GM18870 (cell line): ENCODE results near the gene WARS2.
"Not testable (repeated sequence)": the region's sequence is repeated elsewhere in the genome, so short reads cannot be mapped to it uniquely, and the experiment has no call there.

Experiments
- ATAC-seq: cut with Tn5 transposase; IDR thresholded peaks from one replicate; pipeline ENCODE4 v1.9.1; 2021; ENCODE audit warnings: moderate library complexity; ENCODE audit not compliant: unreplicated experiment

WARS2 gene

DNA sequence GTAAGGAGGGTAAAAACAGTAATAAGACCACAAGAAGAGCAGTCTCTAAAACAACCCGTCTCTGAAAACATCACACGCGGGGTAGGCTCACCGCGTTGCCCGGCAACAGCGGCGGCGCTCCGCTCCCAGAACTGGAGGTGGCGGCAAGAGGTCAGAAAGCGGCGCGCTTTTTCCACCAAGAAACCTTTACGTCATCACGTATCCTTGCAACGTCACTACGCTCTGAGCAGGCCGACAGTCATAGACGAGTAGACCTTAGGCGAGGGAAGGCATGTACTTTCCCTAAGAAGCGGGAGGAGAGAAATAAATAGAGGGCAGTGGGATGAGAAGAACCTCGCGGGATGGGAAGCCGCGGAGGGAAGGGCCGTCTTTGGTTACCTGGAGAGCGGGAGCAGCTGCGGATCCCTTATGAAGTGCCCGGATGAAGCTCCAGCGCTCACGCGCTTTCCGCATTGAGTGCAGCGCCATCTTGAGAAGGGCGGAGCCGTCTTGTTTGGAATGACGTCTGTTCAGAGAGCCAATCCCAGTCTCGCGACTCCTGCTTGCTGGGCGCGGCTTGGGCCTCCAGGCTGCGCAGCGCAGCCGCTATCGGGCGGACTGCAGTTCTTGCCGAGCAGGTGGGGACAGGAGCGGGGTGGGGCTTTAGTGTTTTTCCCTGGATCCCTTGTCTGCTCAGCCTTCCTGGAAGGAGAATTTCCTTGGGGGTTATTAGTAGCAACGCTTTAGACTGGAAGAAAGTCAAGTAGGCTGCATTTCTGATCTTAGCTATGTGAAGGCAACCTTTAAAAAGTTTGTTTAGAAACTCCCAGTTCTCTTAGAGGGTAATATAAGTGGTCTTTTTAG is at the start of gene WARS2:
WARS2 (minus strand) TSS at position 477 of the 843 bp plus-strand sequence; CDS start at position 468, 9 bp downstream.
- ATAC-seq: peak; percentile 91

DNA sequence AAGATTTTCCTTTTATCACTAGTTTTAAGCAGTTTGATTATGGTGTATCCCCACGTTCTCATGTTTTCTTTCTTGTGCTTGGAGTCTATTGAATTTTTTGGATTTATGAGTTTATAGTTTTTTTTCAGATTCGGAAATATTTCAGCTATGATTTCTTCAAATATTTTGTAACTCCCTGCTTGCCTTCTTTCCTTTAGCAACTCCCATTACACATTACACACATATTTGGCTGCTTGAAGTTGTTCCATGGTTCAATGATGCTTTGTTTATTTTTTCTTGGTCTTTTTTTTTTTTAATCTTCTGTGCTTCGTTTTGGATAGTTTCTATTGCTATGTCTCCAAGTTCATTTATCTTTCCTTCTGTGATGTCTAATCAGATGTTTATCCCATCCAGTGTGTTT is 48.5 kb upstream of the WARS2 start:
- ATAC-seq: no peak

DNA sequence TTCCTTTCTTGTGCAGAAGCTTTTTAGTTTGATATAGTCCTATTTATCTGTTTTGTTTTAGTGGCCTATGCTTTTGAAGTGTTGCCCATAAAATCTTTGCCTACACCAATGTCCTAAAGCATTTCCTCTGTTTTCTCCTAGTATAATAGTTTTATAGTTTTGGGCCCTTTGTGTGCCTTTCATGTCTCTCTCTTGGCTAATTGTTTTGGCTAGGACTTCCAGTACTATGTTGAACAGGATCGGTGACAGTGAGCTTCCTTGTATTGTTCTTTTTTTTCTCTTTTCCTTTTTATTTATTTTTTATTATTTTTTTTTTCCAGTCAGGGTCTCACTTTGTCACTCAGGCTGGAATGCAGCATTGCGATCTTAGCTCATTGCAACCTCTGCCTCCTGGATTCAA is 47.0 kb upstream of the WARS2 start:
- ATAC-seq: no peak

DNA sequence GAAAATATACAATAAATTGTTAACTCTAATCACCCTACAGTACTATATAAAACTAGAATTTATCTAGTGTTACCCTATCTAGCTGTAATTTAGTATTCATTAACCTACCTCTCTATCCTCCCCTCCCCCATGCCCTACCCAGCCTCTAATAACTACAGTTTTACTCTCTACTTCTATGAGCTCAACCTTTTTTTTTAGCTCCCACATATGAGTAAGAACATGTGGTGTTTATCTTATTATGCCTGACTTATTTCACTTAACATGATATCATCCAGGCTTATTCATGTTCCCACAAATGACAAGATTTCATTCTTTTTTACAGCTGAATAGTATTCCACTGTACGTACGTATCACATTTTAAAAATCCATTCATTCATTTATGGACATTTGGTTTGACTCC is 46.0 kb upstream of the WARS2 start:
- no peak for ATAC-seq

DNA sequence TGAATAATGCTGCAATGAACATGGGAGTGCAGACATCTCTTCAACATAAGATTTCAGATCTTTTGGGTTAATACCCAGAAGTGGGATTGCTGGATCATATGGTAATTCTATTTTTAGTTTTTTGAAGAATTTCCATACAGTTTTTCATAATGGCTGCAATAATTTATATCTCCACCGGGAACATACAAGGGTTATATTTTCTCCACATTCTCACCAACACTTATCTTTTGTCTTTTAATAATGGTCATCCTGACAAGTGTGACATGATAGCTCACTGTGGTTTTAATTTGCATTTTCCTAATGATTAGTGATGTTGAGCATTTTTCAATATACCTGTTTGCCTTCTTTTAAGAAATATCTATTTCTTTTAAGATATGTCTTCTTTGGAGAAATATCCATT is 44.5 kb upstream of the WARS2 start:
- ATAC-seq: no peak

DNA sequence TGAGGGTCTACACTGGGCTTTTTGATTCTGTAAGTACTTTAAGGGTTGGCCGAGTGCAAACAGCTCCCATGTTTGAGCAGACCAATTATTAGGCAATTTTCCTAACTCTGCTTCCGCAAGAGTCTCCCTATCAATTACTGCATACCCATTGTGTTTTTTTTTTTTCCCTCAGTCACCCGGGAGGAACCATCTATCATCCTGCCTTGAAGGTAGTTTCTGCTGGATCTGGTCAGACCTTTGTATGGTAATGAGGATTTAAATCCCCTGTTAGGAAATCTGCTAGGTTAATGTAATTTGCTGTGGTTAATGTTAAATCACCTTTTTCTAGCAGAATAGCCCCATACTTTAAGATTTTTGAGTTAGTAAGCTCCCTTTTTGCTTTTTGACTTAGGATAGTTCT is 40.8 kb upstream of the WARS2 start:
- ATAC-seq: no peak

DNA sequence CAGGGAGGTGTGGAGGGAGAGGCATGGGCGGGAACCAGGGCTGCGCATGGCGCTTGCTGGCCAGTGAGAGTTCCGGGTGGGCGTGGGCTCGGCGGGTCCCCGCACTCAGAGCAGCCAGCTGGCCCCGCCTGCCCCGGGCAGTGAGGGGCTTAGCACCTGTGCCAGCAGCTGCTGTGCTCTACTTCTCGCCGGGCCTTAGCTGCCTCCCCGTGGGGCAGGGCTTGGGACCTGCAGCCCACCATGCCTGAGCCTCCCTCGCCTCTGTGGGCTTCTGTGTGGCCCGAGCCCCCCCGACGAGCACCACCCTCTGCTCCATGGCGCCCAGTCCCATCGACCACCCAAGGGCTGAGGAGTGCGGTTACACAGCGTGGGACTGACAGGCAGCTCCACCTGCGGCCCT is 38.6 kb upstream of the WARS2 start:
- ATAC-seq: no peak

DNA sequence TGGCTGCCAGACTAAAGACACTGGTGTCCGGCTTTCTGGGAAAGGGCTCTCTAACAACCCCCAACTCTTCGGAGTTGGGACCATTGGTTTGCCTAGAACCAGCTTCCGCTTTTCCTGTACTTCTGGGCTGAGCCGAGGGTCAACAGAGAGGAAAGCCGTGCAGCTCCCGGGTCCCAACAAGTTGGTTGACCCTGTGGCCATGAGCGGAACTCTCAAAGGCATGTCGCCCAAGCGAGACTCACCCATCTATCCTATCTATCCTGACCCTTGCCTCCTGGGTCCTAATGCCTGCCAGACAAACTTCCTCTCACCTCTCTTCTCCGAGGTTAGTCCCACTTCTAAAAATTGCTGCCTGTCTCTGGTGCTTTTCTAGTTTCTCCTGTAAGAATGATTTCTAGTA is 32.5 kb upstream of the WARS2 start:
- not testable (repeated sequence) for ATAC-seq

DNA sequence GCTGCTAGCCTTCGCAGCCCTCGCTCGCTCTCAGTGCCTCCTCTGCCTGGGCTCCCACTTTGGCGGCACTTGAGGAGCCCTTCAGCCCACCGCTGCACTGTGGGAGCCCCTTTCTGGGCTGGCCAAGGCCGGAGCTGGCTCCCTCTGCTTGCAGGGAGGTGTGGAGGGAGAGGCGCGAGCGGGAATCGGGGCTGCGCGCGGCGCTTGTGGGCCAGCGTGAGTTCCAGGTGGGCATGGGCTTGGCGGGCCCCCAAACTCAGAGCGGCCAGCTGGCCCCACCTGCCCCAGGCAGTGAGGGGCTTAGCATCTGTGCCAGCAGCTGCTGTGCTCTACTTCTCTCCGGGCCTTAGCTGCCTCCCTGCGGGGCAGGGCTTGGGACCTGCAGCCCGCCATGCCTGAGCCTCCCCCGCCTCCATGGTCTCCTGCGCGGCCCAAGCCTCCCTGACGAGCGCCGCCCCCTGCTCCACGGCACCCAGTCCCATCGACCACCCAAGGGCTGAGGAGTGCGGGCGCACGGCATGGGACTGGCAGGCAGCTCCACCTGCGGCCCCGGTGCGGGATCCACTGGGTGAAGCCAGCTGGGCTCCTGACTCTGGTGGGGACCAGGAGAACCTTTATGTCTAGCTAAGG is 31.0 kb upstream of the WARS2 start:
- ATAC-seq: not testable (repeated sequence)

DNA sequence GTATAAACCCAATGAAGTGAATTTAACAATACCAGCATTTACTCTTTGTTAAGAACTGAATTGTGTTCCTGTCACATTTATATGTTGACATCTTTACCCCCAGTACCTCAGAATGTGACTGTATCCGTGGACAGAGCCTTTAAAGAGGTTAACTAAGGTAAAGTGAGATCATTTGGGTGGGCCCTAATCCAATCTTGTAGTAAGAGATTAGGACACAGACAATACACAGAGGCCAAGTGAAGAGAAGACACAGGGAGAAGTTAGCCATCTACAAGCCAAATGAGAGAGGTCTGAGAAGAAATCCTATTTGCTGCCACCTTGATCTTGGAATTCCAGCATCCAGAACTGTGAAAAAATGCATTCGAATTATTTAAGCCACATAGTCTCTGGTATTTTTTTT is 22.9 kb upstream of the WARS2 start:
- ATAC-seq: no peak

DNA sequence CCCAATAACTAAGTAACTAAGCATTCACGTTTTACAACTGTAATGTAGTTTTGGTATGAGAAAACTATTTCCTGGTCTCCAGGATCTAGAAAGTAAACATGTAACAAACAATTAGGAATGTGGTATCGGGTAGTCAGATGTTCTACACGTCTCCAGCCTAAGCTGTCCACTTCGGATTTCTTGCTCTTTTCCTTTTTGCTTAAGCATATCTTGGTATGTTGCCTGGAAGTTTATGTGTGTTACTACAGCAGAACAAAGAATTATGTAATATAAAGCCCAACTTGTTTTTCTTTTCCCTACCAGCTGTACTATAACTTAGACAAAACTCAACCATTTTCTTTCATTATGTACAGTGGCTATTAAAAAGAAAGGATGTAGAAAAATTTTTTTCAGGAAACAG is 20.4 kb upstream of the WARS2 start:
- ATAC-seq: no peak

DNA sequence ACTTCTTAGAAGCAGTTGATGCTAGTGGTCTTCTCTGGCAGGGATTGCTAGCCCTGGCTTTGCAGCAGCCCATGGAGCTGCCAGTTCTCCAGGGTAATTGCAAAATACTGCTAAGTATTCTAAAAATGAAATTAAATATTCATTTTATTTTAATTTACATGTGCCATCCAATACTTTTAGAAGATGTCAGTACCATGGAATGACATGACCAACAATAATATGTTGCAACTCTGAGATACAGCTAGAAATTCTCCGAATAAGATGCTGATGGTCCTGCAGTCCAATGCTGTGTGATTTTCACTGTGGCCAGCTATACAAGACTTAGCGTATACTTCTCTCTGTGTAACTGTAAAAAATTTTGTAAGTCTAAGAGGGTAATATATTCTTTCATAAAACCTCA is 20.0 kb upstream of the WARS2 start:
- ATAC-seq: no peak

DNA sequence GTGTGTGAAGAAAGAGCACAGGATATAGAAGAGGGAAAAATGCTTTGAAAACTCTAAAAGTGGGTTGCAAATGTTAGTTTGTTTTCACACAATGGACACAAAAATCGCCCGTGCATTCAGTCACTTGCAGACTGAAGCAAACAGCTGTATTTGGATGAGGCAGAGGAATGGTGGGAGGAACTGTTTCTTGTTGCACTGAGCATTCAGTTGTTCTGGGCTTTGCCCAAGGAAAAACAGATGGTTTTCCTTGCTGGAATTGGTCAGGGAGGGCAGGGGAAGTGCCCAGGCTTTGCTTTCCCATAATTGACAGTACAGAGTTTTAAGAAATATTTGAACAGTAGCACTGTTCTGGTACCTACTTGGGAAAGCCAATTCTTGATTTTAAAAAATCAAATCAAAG is 19.5 kb upstream of the WARS2 start:
- no peak for ATAC-seq

DNA sequence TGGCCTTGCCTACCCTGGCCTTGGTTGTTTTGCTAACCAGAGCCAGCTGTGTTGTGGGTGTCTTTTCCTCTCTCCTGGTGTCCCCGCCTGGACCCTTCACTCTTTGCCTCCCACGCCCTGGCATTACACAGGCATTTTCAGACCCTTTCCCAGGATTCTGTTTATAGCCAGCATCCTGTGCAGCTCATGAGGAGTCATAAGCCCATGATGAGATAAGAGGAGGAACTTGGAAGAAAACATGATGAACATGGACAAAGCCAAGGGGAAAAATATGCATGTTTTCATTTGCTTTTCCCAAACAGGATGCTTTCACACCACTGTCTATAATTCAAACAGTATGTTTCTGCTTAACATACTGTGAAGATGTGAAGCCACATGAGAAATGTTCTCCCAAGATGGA is 18.7 kb upstream of the WARS2 start:
- ATAC-seq: no peak

DNA sequence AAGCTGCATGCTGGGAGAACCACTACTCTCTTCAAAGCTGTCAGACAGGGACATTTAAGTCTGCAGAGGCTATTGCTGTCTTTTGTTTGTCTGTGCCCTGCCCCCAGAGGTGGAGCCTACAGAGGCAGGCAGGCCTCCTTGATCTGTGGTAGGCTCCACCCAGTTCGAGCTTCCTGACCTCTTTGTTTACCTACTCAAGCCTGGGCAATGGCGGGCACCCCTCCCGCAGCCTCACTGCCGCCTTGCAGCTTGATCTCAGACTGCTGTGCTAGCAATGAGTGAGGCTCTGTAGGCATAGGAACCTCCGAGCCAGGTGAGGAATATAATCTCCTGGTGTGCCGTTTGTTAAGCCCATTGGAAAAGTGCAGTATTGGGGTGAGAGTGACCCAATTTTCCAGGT is 16.3 kb upstream of the WARS2 start:
- ATAC-seq: not testable (repeated sequence)

DNA sequence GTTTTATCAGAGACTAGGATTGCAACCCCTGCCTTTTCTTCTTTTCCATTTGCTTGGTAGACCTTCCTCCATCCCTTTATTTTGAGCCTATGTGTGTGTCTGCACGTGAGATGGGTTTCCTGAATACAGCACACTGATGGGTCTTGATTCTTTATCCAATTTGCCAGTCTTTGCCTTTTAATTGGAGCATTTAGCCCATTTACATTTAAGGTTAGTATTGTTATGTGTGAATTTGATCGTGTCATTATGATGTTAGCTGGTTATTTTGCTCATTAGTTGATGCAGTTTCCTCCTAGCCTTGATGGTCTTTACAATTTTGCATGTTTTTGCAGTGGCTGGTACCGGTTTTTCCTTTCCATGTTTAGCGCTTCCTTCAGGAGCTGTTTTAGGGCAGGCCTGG is 14.6 kb upstream of the WARS2 start:
- not testable (repeated sequence) for ATAC-seq

DNA sequence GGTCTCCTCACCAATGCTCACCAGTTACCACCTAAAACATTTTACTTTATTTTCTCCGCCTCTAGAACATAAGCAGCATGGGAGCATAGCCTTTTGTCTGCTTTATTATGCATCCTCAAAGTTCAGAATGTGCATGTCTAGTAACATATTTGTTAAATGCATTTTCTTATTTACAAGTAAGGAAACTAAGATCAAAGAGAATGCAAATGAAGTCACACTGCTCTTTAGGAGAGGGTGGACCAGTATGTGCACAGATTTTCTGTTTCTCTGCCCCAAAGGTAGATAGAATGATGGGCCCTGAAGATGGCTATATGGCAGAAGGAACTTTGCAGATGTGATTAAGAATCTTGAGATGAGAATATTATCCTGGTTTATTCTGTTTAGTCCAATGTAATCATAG is 9.7 kb upstream of the WARS2 start:
- ATAC-seq: no peak

DNA sequence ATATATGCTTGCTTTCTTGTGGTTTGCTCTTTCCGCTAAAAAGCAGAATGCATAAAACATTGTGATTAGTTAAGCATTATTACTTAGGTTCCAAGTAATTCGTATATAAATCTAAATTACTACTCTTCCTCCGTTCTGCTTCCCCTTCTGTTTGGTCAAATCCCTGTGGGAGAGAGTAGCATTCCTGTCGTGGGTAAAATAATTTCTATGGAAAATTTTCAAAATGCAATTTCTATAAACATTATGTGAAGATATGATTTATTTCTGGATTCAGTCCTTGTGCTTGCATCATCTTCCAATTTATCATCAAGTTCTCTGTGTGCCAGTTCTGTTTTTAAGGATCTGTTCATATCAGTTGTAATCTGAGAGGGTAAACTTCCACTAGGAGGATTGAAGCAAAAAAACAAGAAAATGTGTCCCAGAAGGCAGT is 7.2 kb upstream of the WARS2 start:
- no peak for ATAC-seq

DNA sequence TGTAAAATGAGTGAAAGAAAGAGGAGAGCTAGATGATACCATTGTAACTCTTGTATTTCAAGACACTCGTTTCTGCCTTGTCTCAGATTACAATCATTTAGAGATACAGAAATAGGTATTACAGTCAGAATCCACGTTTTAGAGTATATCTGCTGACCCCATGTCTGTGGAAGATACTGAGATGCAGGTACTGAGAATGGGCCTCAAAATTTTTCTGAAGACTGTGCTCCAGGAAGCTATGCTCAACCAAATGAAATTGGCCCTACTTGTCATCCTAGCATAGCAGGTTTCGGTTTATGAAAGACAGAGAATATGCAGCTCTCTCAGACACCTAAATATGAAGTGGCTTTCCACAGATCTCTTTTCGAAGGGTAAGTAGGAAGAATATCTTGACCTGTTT is 6.0 kb upstream of the WARS2 start:
- no peak for ATAC-seq

DNA sequence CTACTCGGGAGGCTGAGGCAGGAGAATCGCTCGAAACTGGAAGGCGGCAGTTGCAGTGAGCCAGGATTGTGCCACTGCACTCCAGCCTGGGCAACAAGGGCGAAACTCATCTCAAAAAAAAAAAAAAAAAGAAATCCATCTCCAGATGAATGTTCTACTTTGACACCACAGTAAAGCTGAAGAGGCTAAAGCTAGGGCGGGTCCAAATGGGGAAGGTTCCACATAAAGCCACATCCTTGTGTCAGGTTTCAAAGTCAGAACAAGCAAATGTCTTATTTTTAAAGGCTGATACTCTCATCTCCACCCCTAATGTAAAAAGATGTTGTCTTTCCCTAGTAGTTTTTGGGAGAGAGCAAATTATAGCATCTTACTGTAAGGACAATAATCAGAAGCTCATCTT is 4.4 kb upstream of the WARS2 start:
- ATAC-seq: no peak

DNA sequence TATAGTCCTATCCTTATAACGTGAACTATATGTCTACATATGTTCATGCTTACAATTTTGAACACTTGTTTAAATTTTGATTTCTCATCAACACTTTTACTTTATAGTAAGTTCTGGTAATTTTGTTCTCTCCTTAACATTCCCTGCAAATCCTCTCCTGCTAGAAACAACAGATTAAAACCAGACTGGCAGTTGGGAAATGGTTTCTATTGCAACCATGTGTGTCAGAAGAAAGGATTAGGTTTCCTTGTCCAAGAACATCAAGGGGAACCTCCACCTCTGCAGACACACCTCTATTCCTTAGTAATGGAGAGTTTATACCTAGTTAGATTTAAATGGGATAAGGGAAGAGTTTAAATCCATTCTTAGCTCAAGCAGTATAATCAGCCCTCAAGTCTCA is 3.3 kb upstream of the WARS2 start:
- ATAC-seq: no peak

DNA sequence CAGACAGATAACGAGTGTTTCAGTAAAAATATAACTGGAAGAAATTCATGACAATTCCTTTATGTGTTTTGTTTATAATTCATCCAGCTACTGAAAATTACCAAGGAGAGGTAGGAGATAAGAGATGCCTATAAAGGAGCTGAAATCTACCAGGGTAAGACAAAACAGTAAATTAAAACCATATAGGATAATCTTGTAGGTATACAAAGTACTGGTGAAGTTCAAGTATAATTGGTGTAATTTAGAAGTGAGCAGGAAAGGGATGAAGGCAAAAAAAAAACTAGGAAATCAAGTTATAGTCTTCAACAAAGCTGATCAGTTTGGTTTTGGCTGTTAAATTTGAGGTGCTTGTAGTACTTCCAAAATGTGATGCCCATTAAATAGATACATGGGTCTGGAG is 1.2 kb upstream of the WARS2 start:
- ATAC-seq: no peak

DNA sequence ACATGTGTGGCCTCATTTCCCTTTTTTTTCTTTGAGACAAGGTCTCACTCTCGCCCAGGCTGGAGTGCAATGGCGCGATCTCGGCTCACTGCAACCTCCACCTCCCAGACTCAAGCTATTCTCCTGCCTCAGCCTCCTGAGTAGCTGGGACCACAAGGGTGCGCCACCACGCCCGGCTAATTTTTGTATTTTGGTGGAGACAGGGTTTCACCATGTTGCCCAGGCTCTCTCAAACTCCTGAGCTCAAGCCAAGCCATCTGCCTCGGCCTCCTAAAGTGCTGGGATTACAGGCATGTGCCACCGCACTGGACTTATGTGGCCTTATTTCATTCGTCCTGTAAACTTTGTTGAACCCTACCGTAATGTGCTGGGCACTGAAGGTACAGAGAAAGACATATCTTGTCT is 569 bp upstream of the WARS2 start:
- ATAC-seq: no peak
